ENCODE results near the gene HBQ1.

DNA sequence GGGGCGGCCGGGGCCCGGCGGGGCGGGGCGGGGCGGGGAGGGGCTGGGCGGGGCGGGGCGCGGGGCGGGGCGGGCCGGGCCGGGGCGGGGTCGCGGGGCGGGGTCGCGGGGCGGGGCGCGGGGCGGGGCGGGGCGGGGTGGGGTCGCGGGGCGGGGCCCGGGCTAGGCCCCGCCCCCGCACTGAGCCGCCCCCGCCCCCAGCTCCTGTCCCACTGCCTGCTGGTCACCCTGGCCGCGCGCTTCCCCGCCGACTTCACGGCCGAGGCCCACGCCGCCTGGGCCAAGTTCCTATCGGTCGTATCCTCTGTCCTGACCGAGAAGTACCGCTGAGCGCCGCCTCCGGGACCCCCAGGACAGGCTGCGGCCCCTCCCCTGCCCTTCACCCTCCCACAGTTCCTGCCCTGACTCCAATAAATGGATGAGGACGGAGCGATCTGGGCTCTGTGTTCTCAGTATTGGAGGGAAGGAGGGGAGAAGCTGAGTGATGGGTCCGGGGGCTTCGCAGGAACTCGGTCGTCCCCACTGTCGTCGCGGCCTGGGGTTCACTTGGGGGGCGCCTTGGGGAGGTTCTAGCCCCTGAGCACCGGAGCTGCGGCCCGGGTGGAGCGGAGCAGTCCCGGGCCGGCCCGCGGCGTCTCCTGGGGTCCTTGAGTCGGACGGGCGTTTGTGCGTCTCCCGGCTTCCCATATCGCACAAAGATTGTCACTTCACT is 15.3 kb upstream of the HBQ1 start:
- TF ChIP-seq EZH2 (IDR thresholded peaks at IDR 0.05; ENCODE audit: insufficient read depth, low read length) = no peak
- TF ChIP-seq, protein P1, sequence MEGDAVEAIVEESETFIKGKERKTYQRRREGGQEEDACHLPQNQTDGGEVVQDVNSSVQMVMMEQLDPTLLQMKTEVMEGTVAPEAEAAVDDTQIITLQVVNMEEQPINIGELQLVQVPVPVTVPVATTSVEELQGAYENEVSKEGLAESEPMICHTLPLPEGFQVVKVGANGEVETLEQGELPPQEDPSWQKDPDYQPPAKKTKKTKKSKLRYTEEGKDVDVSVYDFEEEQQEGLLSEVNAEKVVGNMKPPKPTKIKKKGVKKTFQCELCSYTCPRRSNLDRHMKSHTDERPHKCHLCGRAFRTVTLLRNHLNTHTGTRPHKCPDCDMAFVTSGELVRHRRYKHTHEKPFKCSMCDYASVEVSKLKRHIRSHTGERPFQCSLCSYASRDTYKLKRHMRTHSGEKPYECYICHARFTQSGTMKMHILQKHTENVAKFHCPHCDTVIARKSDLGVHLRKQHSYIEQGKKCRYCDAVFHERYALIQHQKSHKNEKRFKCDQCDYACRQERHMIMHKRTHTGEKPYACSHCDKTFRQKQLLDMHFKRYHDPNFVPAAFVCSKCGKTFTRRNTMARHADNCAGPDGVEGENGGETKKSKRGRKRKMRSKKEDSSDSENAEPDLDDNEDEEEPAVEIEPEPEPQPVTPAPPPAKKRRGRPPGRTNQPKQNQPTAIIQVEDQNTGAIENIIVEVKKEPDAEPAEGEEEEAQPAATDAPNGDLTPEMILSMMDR (IDR thresholded peaks at IDR 0.05; ENCODE audit: insufficient read depth, low read depth, low read length) = no peak

Data from astrocyte (in vitro differentiated cells and primary cell).